Measurements from ENCODE around the gene RBPMS2. TPM values are rescaled to one million over a fixed set of nuclear protein-coding genes. Genes with fewer than 3 reads are reported as not detected.

The RBPMS2 gene
- total and polyA plus RNA-seq, 2 of the 4 experiments (the other 2 are of a cell fraction): 2.8 TPM; not detected in 1

DNA sequence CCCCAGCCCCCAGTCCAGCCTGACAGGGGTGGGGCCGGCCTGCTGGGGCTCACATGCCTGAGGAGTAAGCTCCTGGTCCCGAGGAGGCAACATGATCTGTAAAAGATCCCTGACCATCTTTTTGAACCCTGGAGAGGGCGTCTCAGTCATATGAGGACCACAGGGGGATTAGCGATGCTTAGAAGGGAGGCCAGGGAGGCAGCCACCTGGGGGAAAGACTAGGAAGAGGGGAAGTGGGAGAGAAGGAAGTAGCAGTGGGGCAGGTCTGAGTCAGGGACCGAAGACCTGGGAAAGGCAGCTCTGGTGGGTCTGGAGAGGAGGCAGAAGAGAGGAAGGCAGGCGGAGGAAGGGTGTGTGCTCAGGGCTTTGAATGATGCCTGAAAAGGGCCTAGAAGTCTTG is 31.1 kb upstream of the RBPMS2 start:
- in situ Hi-C loops (cut with MboI; ENCODE audit: low sequenced_read_pairs) (no loop called here), dilution Hi-C loops (cut with HindIII; ENCODE audit: low sequenced_read_pairs, unreplicated experiment) (no loop called here), intact Hi-C loops (cut with micrococcal nuclease) (no loop called here)
- H3K27me3 ChIP-seq (ENCODE audit: control insufficient read depth, insufficient read depth, low read length): no peaks in the 10 kb centered on the region; the same call in 1 of the 2 replicates
- H3K9me1 ChIP-seq (ENCODE audit: insufficient read depth, low read length): peaks cover 4% of the 10 kb centered on the region; the same call in 1 of the 2 replicates
- ATAC-seq (ENCODE audit: low read depth) (no peak), DNase-seq (no peak)
- H3K9me3 ChIP-seq (ENCODE audit: control insufficient read depth, insufficient read depth, low read length): no peaks in the 10 kb centered on the region
- no peak overlapping the region for H4K91ac ChIP-seq (ENCODE audit: insufficient read depth, low read depth, low read length)
- H3K18ac ChIP-seq (ENCODE audit: low read depth, low read length): no peak overlapping the region
- TF ChIP-seq RCOR1 (IDR thresholded peaks at IDR 0.05; ENCODE audit: insufficient replicate concordance, low read length): no peak
- no peak overlapping the region for H2AK5ac ChIP-seq (ENCODE audit: low read depth, low read length)
- no peak overlapping the region for H3K14ac ChIP-seq (replicated peaks; ENCODE audit: low read depth, low read length)
- H3K4ac ChIP-seq (ENCODE audit: low read depth, low read length): no peak overlapping the region
- no peak overlapping the region for H2BK120ac ChIP-seq (ENCODE audit: low read depth, low read length)
- H3K27ac ChIP-seq (ENCODE audit: insufficient read depth, low read length): no peak overlapping the region
- no peaks in the 10 kb centered on the region for H3K36me3 ChIP-seq (ENCODE audit: control insufficient read depth, insufficient read depth, low read length)
- no peak overlapping the region for H2BK20ac ChIP-seq (ENCODE audit: low read depth, low read length)
- H3K56ac ChIP-seq (ENCODE audit: extremely low read depth, insufficient read depth, low read length): no peak overlapping the region
- H3K9ac ChIP-seq (ENCODE audit: low read depth, low read length): no peak overlapping the region
- H3K4me3 ChIP-seq (ENCODE audit: insufficient read depth, low read depth, low read length): no peak overlapping the region
- 53% methylated on average over 4 of the region's 6 CpGs; no CpG with 5 or more reads in 1 of the 2 experiments for WGBS, 2 experiments (ENCODE audit: extremely low coverage in 2 of 2, insufficient read length in 1 of 2)
- ChIA-PET CTCF (no interaction called here), POLR2A (ENCODE audit: unreplicated experiment) (no interaction called here)
- H3K4me2 ChIP-seq (ENCODE audit: low read depth, low read length): no peak overlapping the region
- H2AK9ac ChIP-seq (replicated peaks; ENCODE audit: low read depth, low read length, poor library complexity): peak overlapping the region; percentile 16
- no peak overlapping the region for H4K8ac ChIP-seq (ENCODE audit: low read depth in 2 of 2, low read length in 2 of 2)
- BruUV-seq (replicated peaks): no TSS peak
- no peak overlapping the region for H4K5ac ChIP-seq (ENCODE audit: low read depth, low read length)
- no peak overlapping the region for H2BK15ac ChIP-seq (ENCODE audit: low read depth, low read length)
- peaks cover 6% of the 10 kb centered on the region for H3K4me1 ChIP-seq (ENCODE audit: control insufficient read depth, insufficient read depth, low read length)
- H3K23ac ChIP-seq (ENCODE audit: low read depth, low read length): no peak overlapping the region
- H3K79me1 ChIP-seq (ENCODE audit: low read depth in 1 of 2, low read length in 2 of 2): no peaks in the 10 kb centered on the region
- no peak overlapping the region for H2BK5ac ChIP-seq (ENCODE audit: low read depth, low read length, poor library complexity, severe bottlenecking)
- peak overlapping the region; percentile 58 for H2AFZ ChIP-seq (replicated peaks; ENCODE audit: low read length, poor library complexity)
- no peaks in the 10 kb centered on the region for H4K20me1 ChIP-seq (ENCODE audit: insufficient read depth, low read length)

Data from IMR-90 (cell line).